Ureter (tissue), 1 donor: ENCODE data around the gene LRRC72. TPM values are rescaled to one million over a fixed set of nuclear protein-coding genes. Genes with fewer than 3 reads are reported as not detected.
"Not testable (repeated sequence)": the region's sequence is repeated elsewhere in the genome, so short reads cannot be mapped to it uniquely, and the experiment has no call there.

Source experiments
- DNase-seq: peaks from one replicate; pipeline ENCODE4 v3.0.0-alpha.2; 2020; ENCODE audit warnings: low spot score
- total RNA-seq: library from RNA; stranded (reverse); gene quantifications from one replicate; pipeline ENCODE4 v1.2.4, GENCODE V29; 2023
- donor health status: DM: yes; HTN: yes; CAD: no.

Gene LRRC72
- total RNA-seq: not detected

- DNase-seq: no peak
These were observed at the start of gene LRRC72 for GRCh38 chr7:16526742-16527540. LRRC72 (plus strand) TSS chr7:16526825; CDS start chr7:16526953, 128 bp downstream.

- no peak for DNase-seq
These were observed 47.5 kb upstream of the LRRC72 start for GRCh38 chr7:16479161-16479560.

GRCh38 chr7:16479591-16479990 lies 47.0 kb upstream of the LRRC72 start:
- DNase-seq: no peak

- no peak for DNase-seq
These were observed 42.0 kb upstream of the LRRC72 start for GRCh38 chr7:16484453-16485158.

- no peak for DNase-seq
These were observed 35.5 kb upstream of the LRRC72 start for GRCh38 chr7:16491148-16491547.

GRCh38 chr7:16492513-16493062 lies 34.0 kb upstream of the LRRC72 start:
- no peak for DNase-seq

- DNase-seq: no peak
These were observed 33.4 kb upstream of the LRRC72 start for GRCh38 chr7:16493266-16493665.

- no peak for DNase-seq
These were observed 32.1 kb upstream of the LRRC72 start for GRCh38 chr7:16494551-16494950.

GRCh38 chr7:16494955-16495719 lies 31.5 kb upstream of the LRRC72 start:
- DNase-seq: no peak

- DNase-seq: no peak
These were observed 28.5 kb upstream of the LRRC72 start for GRCh38 chr7:16498122-16498521.

GRCh38 chr7:16502303-16502702 lies 24.3 kb upstream of the LRRC72 start:
- no peak for DNase-seq

- no peak for DNase-seq
These were observed 22.6 kb upstream of the LRRC72 start for GRCh38 chr7:16504019-16504418.

- DNase-seq: not testable (repeated sequence)
These were observed 20.2 kb upstream of the LRRC72 start for GRCh38 chr7:16506422-16506821.

- DNase-seq: no peak
These were observed 16.8 kb upstream of the LRRC72 start for GRCh38 chr7:16509829-16510228.

GRCh38 chr7:16511314-16511713 lies 15.3 kb upstream of the LRRC72 start:
- DNase-seq: no peak

GRCh38 chr7:16512097-16512496 lies 14.5 kb upstream of the LRRC72 start:
- DNase-seq: no peak

- DNase-seq: no peak
These were observed 12.4 kb upstream of the LRRC72 start for GRCh38 chr7:16514271-16514670.

GRCh38 chr7:16514729-16515128 lies 11.9 kb upstream of the LRRC72 start:
- no peak for DNase-seq

GRCh38 chr7:16515785-16516685 lies 10.6 kb upstream of the LRRC72 start:
- DNase-seq: no peak

- DNase-seq: not testable (repeated sequence)
These were observed 6.6 kb upstream of the LRRC72 start for GRCh38 chr7:16519985-16520384.

- no peak for DNase-seq
These were observed 2.3 kb upstream of the LRRC72 start for GRCh38 chr7:16524332-16524731.
